Measurements from ENCODE around the gene CLDN4.

The CLDN4 gene

GRCh38 chr7:73871163-73872011, 40.6 kb downstream of the CLDN4 start:
- Histone ChIP-seq H3K9me3 (ENCODE audit: insufficient read depth, low read depth, low read length) (no peaks in the 10 kb centered on the region), H3K36me3 (ENCODE audit: insufficient read depth, low read length) (no peaks in the 10 kb centered on the region), H3F3A (ENCODE audit: low read depth) (no peaks in the 10 kb centered on the region), H3K4me2 (ENCODE audit: low read depth, low read length, poor library complexity, severe bottlenecking) (no peak overlapping the region), H3K9ac (ENCODE audit: low read depth, low read length, poor library complexity, severe bottlenecking) (no peak overlapping the region), H2AFZ (ENCODE audit: low read length) (no peak overlapping the region), H4K20me1 (ENCODE audit: insufficient read depth, low read length, poor library complexity, severe bottlenecking) (no peaks in the 10 kb centered on the region), H3K4me3 (ENCODE audit: low read length, poor library complexity, severe bottlenecking) (no peak overlapping the region), H3K9me2 (replicated peaks; ENCODE audit: low read depth, low read length) (no peaks in the 10 kb centered on the region), H3K4me1 (ENCODE audit: insufficient read depth, low read length, poor library complexity, severe bottlenecking) (no peaks in the 10 kb centered on the region), H3K27me3 (ENCODE audit: insufficient read depth, low read length, poor library complexity, severe bottlenecking) (no peaks in the 10 kb centered on the region), H3K79me2 (ENCODE audit: insufficient read depth, low read length) (no peaks in the 10 kb centered on the region)
- TF ChIP-seq CTCF (conservative IDR thresholded peaks at IDR 0.05; ENCODE audit: low read length) (no peak), EZH2phosphoT487 (IDR thresholded peaks at IDR 0.05; ENCODE audit: borderline replicate concordance) (no peak)

- no peaks in the 10 kb centered on the region for H3K9me2 ChIP-seq (replicated peaks; ENCODE audit: low read depth, low read length)
- no peaks in the 10 kb centered on the region for H3K79me2 ChIP-seq (ENCODE audit: insufficient read depth, low read length)
- TF ChIP-seq CTCF (conservative IDR thresholded peaks at IDR 0.05; ENCODE audit: low read length) (no peak), EZH2phosphoT487 (IDR thresholded peaks at IDR 0.05; ENCODE audit: borderline replicate concordance) (no peak)
- H3K4me1 ChIP-seq (ENCODE audit: insufficient read depth, low read length, poor library complexity, severe bottlenecking): no peaks in the 10 kb centered on the region
- H4K20me1 ChIP-seq (ENCODE audit: insufficient read depth, low read length, poor library complexity, severe bottlenecking): no peaks in the 10 kb centered on the region
- no peaks in the 10 kb centered on the region for H3K27me3 ChIP-seq (ENCODE audit: insufficient read depth, low read length, poor library complexity, severe bottlenecking)
- H3K4me2 ChIP-seq (ENCODE audit: low read depth, low read length, poor library complexity, severe bottlenecking): no peak overlapping the region
- no peak overlapping the region for H3K9ac ChIP-seq (ENCODE audit: low read depth, low read length, poor library complexity, severe bottlenecking)
- no peaks in the 10 kb centered on the region for H3K9me3 ChIP-seq (ENCODE audit: insufficient read depth, low read depth, low read length)
- no peak overlapping the region for H3K4me3 ChIP-seq (ENCODE audit: low read length, poor library complexity, severe bottlenecking)
- H2AFZ ChIP-seq (ENCODE audit: low read length): no peak overlapping the region
- no peaks in the 10 kb centered on the region for H3K36me3 ChIP-seq (ENCODE audit: insufficient read depth, low read length)
- H3F3A ChIP-seq (ENCODE audit: low read depth): no peaks in the 10 kb centered on the region
These were observed 41.5 kb downstream of the CLDN4 start for GRCh38 chr7:73872056-73872908.

- TF ChIP-seq CTCF (conservative IDR thresholded peaks at IDR 0.05; ENCODE audit: low read length) (no peak), EZH2phosphoT487 (IDR thresholded peaks at IDR 0.05; ENCODE audit: borderline replicate concordance) (no peak)
These were observed 45.6 kb downstream of the CLDN4 start for GRCh38 chr7:73876361-73876760.

More at GRCh38 chr7:73876361-73876760, 45.6 kb downstream of the CLDN4 start:
- no peaks in the 10 kb centered on the region for H3K4me1 ChIP-seq (ENCODE audit: insufficient read depth, low read length, poor library complexity, severe bottlenecking)
- H3K9ac ChIP-seq (ENCODE audit: low read depth, low read length, poor library complexity, severe bottlenecking): no peak overlapping the region
- H3K27me3 ChIP-seq (ENCODE audit: insufficient read depth, low read length, poor library complexity, severe bottlenecking): no peaks in the 10 kb centered on the region
- H3K4me3 ChIP-seq (ENCODE audit: low read length, poor library complexity, severe bottlenecking): no peak overlapping the region
- no peaks in the 10 kb centered on the region for H4K20me1 ChIP-seq (ENCODE audit: insufficient read depth, low read length, poor library complexity, severe bottlenecking)
- H3K36me3 ChIP-seq (ENCODE audit: insufficient read depth, low read length): no peaks in the 10 kb centered on the region
- no peaks in the 10 kb centered on the region for H3K9me3 ChIP-seq (ENCODE audit: insufficient read depth, low read depth, low read length)
- H3K79me2 ChIP-seq (ENCODE audit: insufficient read depth, low read length): no peaks in the 10 kb centered on the region
- H3F3A ChIP-seq (ENCODE audit: low read depth): no peaks in the 10 kb centered on the region
- H3K9me2 ChIP-seq (replicated peaks; ENCODE audit: low read depth, low read length): no peaks in the 10 kb centered on the region
- no peak overlapping the region for H3K4me2 ChIP-seq (ENCODE audit: low read depth, low read length, poor library complexity, severe bottlenecking)
- H2AFZ ChIP-seq (ENCODE audit: low read length): no peak overlapping the region
